ENCODE results near the gene SPRR2E.
A peak's percentile ranks its signal among the peaks of the same experiment; 100 is the strongest.
"Not testable (repeated sequence)": the region's sequence is repeated elsewhere in the genome, so short reads cannot be mapped to it uniquely, and the experiment has no call there.

The SPRR2E gene

GRCh38 chr1:153071511-153071910 lies 22.8 kb downstream of the SPRR2E start, which contains the start of gene SPRR2B:
Gene SPRR2B, minus strand, starts transcription at chr1:153071611. Its CDS starts 772 bp downstream, at chr1:153070839.
- no peak within 1 kb of the TSS for H3K4me2 ChIP-seq
- no peak for TF ChIP-seq Cebpa-rat (IDR thresholded peaks at IDR 0.05)
- H3K36me3 ChIP-seq: no peaks in the 10 kb centered on the region
- H4K20me1 ChIP-seq: no peaks in the 10 kb centered on the region
- H3K9ac ChIP-seq: no peak within 1 kb of the TSS
- H3K4me1 ChIP-seq: no peaks in the 10 kb centered on the region
- H3K27me3 ChIP-seq: no peaks in the 10 kb centered on the region
- H3K27ac ChIP-seq: no peak within 1 kb of the TSS
- no peaks in the 10 kb centered on the region for H3K9me3 ChIP-seq
- no peak within 1 kb of the TSS for H3K4me3 ChIP-seq

- Histone ChIP-seq H3K36me3 (no peaks in the 10 kb centered on the region), H3K4me3 (no peak overlapping the region), H3K9ac (no peak overlapping the region), H4K20me1 (no peaks in the 10 kb centered on the region), H3K9me3 (no peaks in the 10 kb centered on the region), H3K27me3 (no peaks in the 10 kb centered on the region), H3K4me1 (no peaks in the 10 kb centered on the region), H3K4me2 (no peak overlapping the region), H3K27ac (no peak overlapping the region)
- TF ChIP-seq Cebpa-rat (IDR thresholded peaks at IDR 0.05): no peak
These were observed 24.1 kb downstream of the SPRR2E start for GRCh38 chr1:153070243-153070642.

GRCh38 chr1:153058826-153059784 lies 35.2 kb downstream of the SPRR2E start:
- H3K9me3 ChIP-seq: no peaks in the 10 kb centered on the region
- no peak for TF ChIP-seq Cebpa-rat (IDR thresholded peaks at IDR 0.05)
- H3K27ac ChIP-seq: no peak overlapping the region
- H3K9ac ChIP-seq: no peak overlapping the region
- no peaks in the 10 kb centered on the region for H3K36me3 ChIP-seq
- no peak overlapping the region for H3K4me3 ChIP-seq
- no peaks in the 10 kb centered on the region for H4K20me1 ChIP-seq
- H3K27me3 ChIP-seq: no peaks in the 10 kb centered on the region
- no peak overlapping the region for H3K4me2 ChIP-seq
- H3K4me1 ChIP-seq: peaks cover 17% of the 10 kb centered on the region

GRCh38 chr1:153058154-153058553 lies 36.2 kb downstream of the SPRR2E start:
- no peak overlapping the region for H3K9ac ChIP-seq
- no peak for TF ChIP-seq Cebpa-rat (IDR thresholded peaks at IDR 0.05)
- H3K4me2 ChIP-seq: no peak overlapping the region
- H3K36me3 ChIP-seq: no peaks in the 10 kb centered on the region
- no peak overlapping the region for H3K27ac ChIP-seq
- no peak overlapping the region for H3K4me3 ChIP-seq
- peaks cover 17% of the 10 kb centered on the region for H3K4me1 ChIP-seq
- H4K20me1 ChIP-seq: no peaks in the 10 kb centered on the region
- H3K9me3 ChIP-seq: no peaks in the 10 kb centered on the region
- no peaks in the 10 kb centered on the region for H3K27me3 ChIP-seq

- Histone ChIP-seq H4K20me1 (no peaks in the 10 kb centered on the region), H3K4me1 (peaks cover 17% of the 10 kb centered on the region), H3K9me3 (no peaks in the 10 kb centered on the region), H3K36me3 (no peaks in the 10 kb centered on the region), H3K4me3 (no peak within 1 kb of the TSS), H3K4me2 (peak within 1 kb of the TSS; percentile 8; the same call in 1 of the 2 replicates), H3K27ac (no peak within 1 kb of the TSS), H3K27me3 (no peaks in the 10 kb centered on the region), H3K9ac (no peak within 1 kb of the TSS)
- no peak for TF ChIP-seq Cebpa-rat (IDR thresholded peaks at IDR 0.05)
These were observed 37.0 kb downstream of the SPRR2E start, which contains the start of gene SPRR2A for GRCh38 chr1:153057375-153057774. Gene SPRR2A, minus strand, starts transcription at chr1:153057512. Its CDS starts 777 bp downstream, at chr1:153056735.

- not testable (repeated sequence) for H3K4me2 ChIP-seq, H3K36me3 ChIP-seq, H3K9me3 ChIP-seq, H4K20me1 ChIP-seq, H3K27ac ChIP-seq, H3K9ac ChIP-seq, H3K4me3 ChIP-seq, H3K27me3 ChIP-seq
- peaks cover 17% of the 10 kb centered on the region for H3K4me1 ChIP-seq
These were observed 38.2 kb downstream of the SPRR2E start for GRCh38 chr1:153056111-153056510.

GRCh38 chr1:153049211-153049610 lies 45.1 kb downstream of the SPRR2E start:
- Histone ChIP-seq H3K9me3 (peaks cover 12% of the 10 kb centered on the region; the same call in 1 of the 2 replicates), H3K27me3 (no peaks in the 10 kb centered on the region), H3K4me1 (peaks cover 10% of the 10 kb centered on the region; the same call in 1 of the 2 replicates), H3K36me3 (no peaks in the 10 kb centered on the region), H4K20me1 (no peaks in the 10 kb centered on the region), H3K27ac (no peak overlapping the region), H3K9ac (no peak overlapping the region), H3K4me2 (no peak overlapping the region), H3K4me3 (no peak overlapping the region)
- no peak for TF ChIP-seq Cebpa-rat (IDR thresholded peaks at IDR 0.05)
